K562 (cell line): ENCODE data around the gene SMAD3. TPM values are rescaled to one million over a fixed set of nuclear protein-coding genes. Genes with fewer than 3 reads are reported as not detected.

Source experiments
- CEBPG ChIP-seq, 3 experiments: fragments of 200-800 bp in 1 of 3; sonication (Bioruptor generic) in 1 of 3; sonication (generic) in 1 of 3; formaldehyde crosslinking in 1 of 3; IDR thresholded peaks in 2 of 3; conservative IDR thresholded peaks in 1 of 3; 2 replicates each; pipeline versions ENCODE4 v1.6.1 to v1.8.0; 2016 to 2022; ENCODE audit warnings: missing compliant biosample characterization in 2 of 3, missing genetic modification characterization in 2 of 3, mild to moderate bottlenecking in 1 of 3, missing genetic modification reagents in 1 of 3
- KDM1A ChIP-seq, 2 experiments: fragments of 450-650 bp; IDR thresholded peaks; 2 replicates each; pipeline ENCODE4 v1.6.1; 2016; ENCODE audit warnings: mild to moderate bottlenecking in 2 of 2
- STAG1 ChIP-seq: sonication (generic); formaldehyde crosslinking; IDR thresholded peaks from 2 replicates; pipeline ENCODE4 v1.5.0; 2020; ENCODE audit warnings: missing genetic modification reagents, borderline replicate concordance
- STAT5A ChIP-seq: IDR thresholded peaks from 2 replicates; pipeline ENCODE4 v1.6.1; 2012; ENCODE audit warnings: low read length, inconsistent platforms, borderline replicate concordance
- ZBTB7A ChIP-seq: IDR thresholded peaks from 2 replicates; pipeline ENCODE4 v1.6.1; 2011; ENCODE audit warnings: low read depth, mild to moderate bottlenecking, low read length, moderate library complexity, borderline replicate concordance; ENCODE audit not compliant: control insufficient read depth
- ZNF592 ChIP-seq: fragments of 450-650 bp; IDR thresholded peaks from 2 replicates; pipeline ENCODE4 v1.6.1; 2017; ENCODE audit warnings: antibody characterized with exemption, mild to moderate bottlenecking
- ZNF77 ChIP-seq: fragments of 250-450 bp; sonication (Bioruptor Pico); IDR thresholded peaks from 2 replicates; pipeline ENCODE4 v1.5.0; 2020
- polyA plus RNA-seq, 8 experiments: library from polyadenylated mRNA; depleted of rRNA in 4 of 8; stranded (reverse) in 5 of 8; unstranded in 3 of 8; fragments of >200 nt; fragmentation: Nextera tagmentation in 2 of 8; fragmentation: Illumina TruSeq in 1 of 8; extraction: Ambion mirVana in 2 of 8; extraction: Trizol in 1 of 8; gene quantifications; 2 replicates each; pipeline versions ENCODE4 v1.2.1 to v1.2.3, GENCODE V29; 2011 to 2014; ENCODE audit warnings: inconsistent platforms in 1 of 8, missing spikeins in 1 of 8
- total RNA-seq, 7 experiments: library from RNA; depleted of rRNA in 6 of 7; stranded (reverse); fragments of >200 nt in 6 of 7; fragmentation: Illumina TruSeq in 2 of 7; extraction: Trizol in 2 of 7; gene quantifications; 2 replicates each; pipeline versions ENCODE4 v1.2.1 to v1.2.3, GENCODE V29; 2011 to 2021; ENCODE audit warnings: low replicate concordance in 1 of 7

SMAD3 gene
- total and polyA plus RNA-seq, 9 of the 15 experiments (the other 6 are each of a cell fraction or from before 2014, with no cell fraction given), result 4.3 to 39.2 (median 11.1) TPM

GRCh38 chr15:67109141-67110034, 44.0 kb downstream of the SMAD3 start (continued):
- TF ChIP-seq CEBPG (CRISPR knock-in tag; IDR thresholded peaks at IDR 0.05) (peak; percentile 47; the same call in 1 of the 2 replicates), CEBPG (tag; conservative IDR thresholded peaks at IDR 0.05 in 1 of 2, IDR thresholded peaks at IDR 0.05 in 1 of 2) (no peak), STAG1 (CRISPR knock-in tag) (no peak), STAT5A (no peak), ZNF592 (peak; percentile 35; the same call in 1 of the 2 replicates), ZNF77 (CRISPR knock-in tag) (no peak), ZBTB7A (0 out of 2 replicates have a peak, but pooled peaks have one; percentile 20), KDM1A (IDR thresholded peaks at IDR 0.05) (peak; percentile 30 to 68; a peak in 2 of 4 replicates)
